A673 (cell line): ENCODE data around the gene UXT. TPM values are rescaled to one million over a fixed set of nuclear protein-coding genes. Genes with fewer than 3 reads are reported as not detected.
A peak's percentile ranks its signal among the peaks of the same experiment; 100 is the strongest.

Source experiments
- BruUV-seq: library from RNA; stranded (reverse); fragments of 400-500 nt; replicated peaks from 2 replicates; lab custom pipeline; 2021; lab: Mats Ljungman, UMichigan
- CTCF ChIA-PET: fragments of 300-600 bp; sonication (Branson Sonifier 250); formaldehyde crosslinking; loops from one replicate; lab custom pipeline; 2022; ENCODE audit warnings: antibody characterized with exemption; lab: Charles Lee
- POLR2A ChIA-PET: fragments of 300-600 bp; sonication (Branson Sonifier 250); formaldehyde crosslinking; loops from one replicate; lab custom pipeline; 2022; ENCODE audit warnings: antibody characterized with exemption; ENCODE audit not compliant: low non-redundant PET; lab: Charles Lee
- DNase-seq: peaks from one replicate; pipeline ENCODE4 v3.0.0-alpha.2; 2015; ENCODE audit warnings: low spot score
- H3K27ac ChIP-seq: fragments of 200-600 bp; sonication (generic); 2 replicates; pipeline ENCODE4 v1.5.1; 2016; ENCODE audit warnings: mixed run types, low read depth, mild to moderate bottlenecking, mixed read lengths, antibody characterized with exemption, low read length; ENCODE audit not compliant: poor library complexity, severe bottlenecking
- H3K27me3 ChIP-seq: fragments of 200-600 bp; sonication (generic); replicated peaks from 2 replicates; pipeline ENCODE4 v1.6.1; 2017; ENCODE audit warnings: mixed run types, low read depth, mild to moderate bottlenecking, mixed read lengths, antibody characterized with exemption, low read length; ENCODE audit not compliant: insufficient read depth, poor library complexity
- H3K36me3 ChIP-seq: fragments of 200-600 bp; sonication (generic); 2 replicates; pipeline ENCODE4 v1.6.1; 2016; ENCODE audit warnings: mixed run types, mild to moderate bottlenecking, mixed read lengths, antibody characterized with exemption, low read length; ENCODE audit not compliant: insufficient read depth, poor library complexity, severe bottlenecking
- H3K4me1 ChIP-seq: fragments of 200-600 bp; sonication (generic); 2 replicates; pipeline ENCODE4 v1.6.1; 2017; ENCODE audit warnings: mixed run types, mild to moderate bottlenecking, mixed read lengths, antibody characterized with exemption, low read length; ENCODE audit not compliant: insufficient read depth, poor library complexity, severe bottlenecking
- H3K4me3 ChIP-seq: fragments of 200-600 bp; sonication (generic); 2 replicates; pipeline ENCODE4 v1.5.1; 2016; ENCODE audit warnings: low read depth, mixed run types, mild to moderate bottlenecking, mixed read lengths, low read length; ENCODE audit not compliant: poor library complexity, severe bottlenecking
- H3K9me3 ChIP-seq: fragments of 200-600 bp; sonication (generic); 2 replicates; pipeline ENCODE4 v1.6.1; 2016; ENCODE audit warnings: mixed run types, low read depth, mild to moderate bottlenecking, mixed read lengths, antibody characterized with exemption, low read length; ENCODE audit not compliant: poor library complexity, severe bottlenecking
- CTCF ChIP-seq: fragments of 300-800, 200-600 bp; sonication (generic); conservative IDR thresholded peaks from 2 replicates; pipeline ENCODE4 v1.5.1; 2017; ENCODE audit warnings: low read depth, mild to moderate bottlenecking, antibody characterized with exemption, low read length, moderate library complexity, mixed read lengths
- EZH2 ChIP-seq: fragments of 200-600 bp; sonication (generic); IDR thresholded peaks from 2 replicates; pipeline ENCODE4 v1.6.1; 2017; ENCODE audit warnings: borderline replicate concordance, low read depth, mild to moderate bottlenecking, mixed read lengths, antibody characterized with exemption, low read length; ENCODE audit not compliant: poor library complexity, severe bottlenecking
- intact Hi-C: fragments of 100-400 bp; cut with micrococcal nuclease; formaldehyde crosslinking; loops from one replicate; pipeline ENCODE4 v1.10.0; 2022; ENCODE audit not compliant: unreplicated experiment
- total RNA-seq: library from RNA; stranded (reverse); gene quantifications from 2 replicates; pipeline ENCODE4 v1.2.3, GENCODE V29; 2021

Gene UXT
- total RNA-seq, 1 experiment from 2014 or later: 110 TPM

DNA sequence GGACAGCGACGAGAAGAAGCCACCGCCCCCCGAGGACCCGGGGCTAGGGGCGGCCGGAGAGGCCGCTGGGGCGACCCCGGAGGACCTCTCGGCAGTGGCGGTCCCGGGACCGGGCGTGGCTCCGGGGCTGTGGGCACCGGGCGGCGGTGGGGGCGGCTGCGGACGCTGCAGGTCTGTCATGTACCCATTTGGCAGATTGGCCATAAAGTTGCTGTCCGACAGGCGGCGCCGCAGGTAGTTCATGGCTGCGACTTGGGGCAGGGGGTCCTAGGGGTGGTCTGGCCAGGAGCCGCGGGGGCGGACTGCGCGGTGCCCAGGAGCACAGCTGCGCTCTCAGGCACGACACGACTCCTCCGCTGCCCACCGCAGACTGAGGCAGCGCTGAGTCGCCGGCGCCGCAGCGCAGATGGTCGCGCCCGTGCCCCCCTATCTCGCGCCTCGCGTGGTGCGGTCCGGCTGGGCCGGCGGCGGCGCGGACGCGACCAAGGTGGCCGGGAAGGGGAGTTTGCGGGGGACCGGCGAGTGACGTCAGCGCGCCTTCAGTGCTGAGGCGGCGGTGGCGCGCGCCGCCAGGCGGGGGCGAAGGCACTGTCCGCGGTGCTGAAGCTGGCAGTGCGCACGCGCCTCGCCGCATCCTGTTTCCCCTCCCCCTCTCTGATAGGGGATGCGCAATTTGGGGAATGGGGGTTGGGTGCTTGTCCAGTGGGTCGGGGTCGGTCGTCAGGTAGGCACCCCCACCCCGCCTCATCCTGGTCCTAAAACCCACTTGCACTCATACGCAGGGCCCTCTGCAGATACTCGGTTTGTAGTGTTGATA lies 39.3 kb downstream of the UXT start, which contains the start of gene SYN1:
SYN1 (minus strand) TSS at position 372 of the 817 bp plus-strand sequence; CDS start at position 243, 129 bp downstream.
- DNase-seq: peak; percentile 87
- POLR2A ChIA-PET: no interaction called here

DNA sequence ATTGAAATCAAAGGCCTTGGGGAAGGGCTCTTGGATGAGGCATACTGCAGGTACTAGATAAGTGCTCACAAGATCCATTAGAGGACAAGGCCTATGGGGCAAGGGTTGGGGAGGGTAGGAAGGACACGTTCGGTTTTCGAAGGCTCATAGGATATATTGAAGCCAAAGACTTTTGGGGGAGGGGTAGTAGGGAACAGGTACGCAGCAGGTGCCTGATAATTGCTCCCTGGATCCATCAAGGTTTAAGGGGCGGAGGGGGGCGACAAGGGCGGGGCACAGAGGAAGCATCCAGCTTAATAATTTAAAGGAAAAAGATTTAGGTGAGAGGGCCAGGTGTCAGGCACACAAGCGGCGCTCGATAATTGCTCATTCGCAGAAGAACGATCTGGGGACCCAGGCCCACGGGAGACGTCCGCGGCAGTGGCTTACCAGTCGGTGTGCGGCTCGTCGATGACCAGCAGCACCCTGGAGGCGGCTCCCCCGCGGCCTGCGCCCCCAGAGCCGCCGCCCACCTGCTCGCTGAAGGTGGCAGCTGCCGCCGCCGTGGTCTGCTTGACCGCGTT lies 40.0 kb downstream of the UXT start:
- Histone ChIP-seq H3K4me3 (peak overlapping the region; percentile 35), H3K27me3 (no peaks in the 10 kb centered on the region), H3K4me1 (no peaks in the 10 kb centered on the region), H3K36me3 (no peaks in the 10 kb centered on the region), H3K27ac (no peak overlapping the region), H3K9me3 (no peaks in the 10 kb centered on the region)
- TF ChIP-seq CTCF (no peak), EZH2 (no peak)
- ChIA-PET CTCF (no interaction called here), POLR2A (no interaction called here)
- no peak for DNase-seq
- intact Hi-C loops: no loop called here
- no TSS peak for BruUV-seq

More for the DNA sequence above, 39.3 kb downstream of the UXT start, which contains the start of gene SYN1:
- peak within 1 kb of the TSS; percentile 35 for H3K4me3 ChIP-seq
- no peaks in the 10 kb centered on the region for H3K36me3 ChIP-seq
- H3K27ac ChIP-seq: no peak within 1 kb of the TSS
- intact Hi-C loops: no loop called here
- H3K27me3 ChIP-seq: no peaks in the 10 kb centered on the region
- CTCF ChIA-PET: no interaction called here
- no peaks in the 10 kb centered on the region for H3K4me1 ChIP-seq
- TF ChIP-seq EZH2: no peak
- TF ChIP-seq CTCF: no peak
- BruUV-seq: no TSS peak
- no peaks in the 10 kb centered on the region for H3K9me3 ChIP-seq

GRCh38 chrX:47614618-47615017 lies 44.4 kb downstream of the UXT start:
- ChIA-PET CTCF (no interaction called here), POLR2A (no interaction called here)
- Histone ChIP-seq H3K27ac (no peak overlapping the region), H3K4me3 (no peak overlapping the region), H3K36me3 (no peaks in the 10 kb centered on the region), H3K9me3 (no peaks in the 10 kb centered on the region), H3K27me3 (no peaks in the 10 kb centered on the region), H3K4me1 (no peaks in the 10 kb centered on the region)
- TF ChIP-seq CTCF: no peak
- no peak for TF ChIP-seq EZH2
- BruUV-seq: no TSS peak
- intact Hi-C loops: no loop called here
- DNase-seq: no peak
